HEK293 (cell line): Measurements from ENCODE around the gene HCCS.

Source experiments
- CTCF ChIP-seq: fragments of 450-650 bp; formaldehyde crosslinking; IDR thresholded peaks from 2 replicates; pipeline ENCODE4 v1.5.1; 2016; ENCODE audit warnings: missing biosample characterization, missing genetic modification characterization
- ZBTB8A ChIP-seq: fragments of 450-650 bp; formaldehyde crosslinking; IDR thresholded peaks from 2 replicates; pipeline ENCODE4 v1.5.1; 2016; ENCODE audit warnings: missing biosample characterization, missing genetic modification characterization

DNA sequence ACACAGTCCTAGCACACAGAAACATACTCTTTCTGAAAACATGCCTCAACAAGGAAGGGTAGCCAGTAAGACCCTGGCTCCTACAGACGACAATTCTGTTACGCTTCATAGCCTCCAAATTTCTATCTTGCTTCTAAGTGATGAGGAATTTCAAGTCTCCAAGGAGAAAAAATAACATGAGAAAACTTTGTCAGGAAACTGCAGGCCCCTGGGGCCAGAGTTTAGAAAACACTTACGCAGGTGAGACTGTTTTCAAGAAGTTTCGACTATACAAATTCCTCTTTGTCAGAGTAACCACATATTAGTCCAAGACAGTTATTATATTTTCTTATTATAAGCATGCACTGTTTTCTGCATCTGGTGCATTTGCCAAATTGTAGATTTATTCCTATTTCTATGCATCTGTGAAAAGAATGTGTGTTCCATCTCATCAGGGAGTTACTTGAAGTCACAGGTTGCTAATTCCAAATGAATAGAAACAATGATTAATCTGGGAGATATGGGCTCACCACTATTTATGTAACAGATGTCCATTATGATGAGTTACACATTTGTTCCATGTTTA lies 30.3 kb upstream of the HCCS start:
- TF ChIP-seq CTCF = no peak
- no peak for TF ChIP-seq ZBTB8A (tag by site-specific recombination)
